T-helper 2 cell treated with Interferon-gamma antibody and Interleukin-4, amounts not matched to agents 5 μg/mL and 100 μg/mL, for 36 hours (primary cell): ENCODE data around the gene PRL.

Experiments used
- DNase-seq: peaks from one replicate; pipeline ENCODE4 v3.0.0; 2021; ENCODE audit warnings: low spot score
- H3K27ac Mint-ChIP-seq: one replicate; pipeline ENCODE4 v1.8.0; 2021; ENCODE audit warnings: mild to moderate bottlenecking, mixed read lengths
- H3K27me3 Mint-ChIP-seq: one replicate; pipeline ENCODE4 v1.8.0; 2021; ENCODE audit warnings: low read depth, mixed read lengths
- H3K36me3 Mint-ChIP-seq: one replicate; pipeline ENCODE4 v1.8.0; 2021; ENCODE audit warnings: low read depth, mixed read lengths
- H3K4me1 Mint-ChIP-seq: one replicate; pipeline ENCODE4 v1.8.0; 2021; ENCODE audit warnings: low read depth, mixed read lengths
- H3K4me3 Mint-ChIP-seq: one replicate; pipeline ENCODE4 v1.8.0; 2022; ENCODE audit warnings: mild to moderate bottlenecking, moderate library complexity, mixed read lengths
- H3K9me3 Mint-ChIP-seq: one replicate; pipeline ENCODE4 v1.8.0; 2021; ENCODE audit warnings: mixed read lengths

PRL gene

GRCh38 chr6:22296936-22297335 is at the start of gene PRL:
PRL (minus strand) TSS chr6:22297036; CDS start chr6:22296982, 54 bp downstream.
- Mint-ChIP-seq H3K4me3 (no peak within 1 kb of the TSS), H3K27me3 (no peaks in the 10 kb centered on the region), H3K36me3 (no peaks in the 10 kb centered on the region), H3K9me3 (no peaks in the 10 kb centered on the region), H3K27ac (no peak within 1 kb of the TSS), H3K4me1 (no peaks in the 10 kb centered on the region)
- DNase-seq: no peak

DNA sequence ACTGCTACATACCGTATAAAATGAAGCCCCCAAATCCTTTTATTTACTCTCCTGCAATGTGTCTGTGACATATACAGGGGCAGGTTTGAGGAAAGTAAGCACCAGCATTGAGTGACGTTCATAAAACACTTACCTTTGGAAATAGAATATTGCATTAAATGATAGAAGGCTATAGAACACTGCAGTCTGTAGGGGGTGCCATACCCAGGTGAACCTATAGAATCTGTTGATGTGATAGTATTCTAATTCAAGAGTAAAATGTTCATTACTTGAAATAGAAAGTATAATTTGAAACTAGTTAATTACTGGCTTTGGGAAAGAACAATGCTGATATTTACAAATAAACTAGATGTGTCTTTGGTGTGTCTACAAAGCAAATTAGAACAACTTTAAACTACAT is 47.0 kb upstream of the PRL start:
- H3K27ac Mint-ChIP-seq: no peak overlapping the region
- H3K36me3 Mint-ChIP-seq: no peaks in the 10 kb centered on the region
- H3K4me3 Mint-ChIP-seq: no peak overlapping the region
- H3K4me1 Mint-ChIP-seq: no peaks in the 10 kb centered on the region
- DNase-seq: no peak
- peaks cover 12% of the 10 kb centered on the region for H3K9me3 Mint-ChIP-seq
- H3K27me3 Mint-ChIP-seq: no peaks in the 10 kb centered on the region

GRCh38 chr6:22334778-22335177 is 37.9 kb upstream of the PRL start:
- no peaks in the 10 kb centered on the region for H3K36me3 Mint-ChIP-seq
- no peak overlapping the region for H3K4me3 Mint-ChIP-seq
- DNase-seq: no peak
- H3K27ac Mint-ChIP-seq: no peak overlapping the region
- H3K9me3 Mint-ChIP-seq: peaks cover 3% of the 10 kb centered on the region
- no peaks in the 10 kb centered on the region for H3K27me3 Mint-ChIP-seq
- H3K4me1 Mint-ChIP-seq: no peaks in the 10 kb centered on the region

DNA sequence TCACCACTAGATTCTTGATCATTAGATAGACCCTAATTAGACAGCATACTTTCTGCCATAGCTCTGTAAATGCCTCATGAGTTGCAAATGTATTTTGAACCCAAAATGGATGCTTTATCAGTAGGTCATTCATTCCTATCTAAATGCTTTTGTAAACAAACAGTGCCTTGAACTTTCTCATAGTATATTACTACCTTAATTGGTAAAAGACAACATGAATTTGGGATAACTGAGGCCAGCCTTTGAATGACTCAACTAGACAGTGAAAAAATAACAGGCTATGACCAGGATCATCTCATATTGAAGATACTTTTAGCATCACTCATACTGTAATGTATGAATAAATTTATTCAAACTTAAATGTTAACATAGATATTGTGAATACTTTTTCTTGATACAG is 37.0 kb upstream of the PRL start:
- Mint-ChIP-seq H3K9me3 (no peaks in the 10 kb centered on the region), H3K27me3 (no peaks in the 10 kb centered on the region)

GRCh38 chr6:22332711-22333110 is 35.9 kb upstream of the PRL start:
- no peak for DNase-seq
- Mint-ChIP-seq H3K36me3 (no peaks in the 10 kb centered on the region), H3K9me3 (no peaks in the 10 kb centered on the region), H3K4me3 (no peak overlapping the region), H3K4me1 (no peaks in the 10 kb centered on the region), H3K27ac (no peak overlapping the region), H3K27me3 (no peaks in the 10 kb centered on the region)

More for the DNA sequence above, 37.0 kb upstream of the PRL start:
- DNase-seq: no peak
- Mint-ChIP-seq H3K4me3 (no peak overlapping the region), H3K4me1 (no peaks in the 10 kb centered on the region), H3K36me3 (no peaks in the 10 kb centered on the region), H3K27ac (no peak overlapping the region)

DNA sequence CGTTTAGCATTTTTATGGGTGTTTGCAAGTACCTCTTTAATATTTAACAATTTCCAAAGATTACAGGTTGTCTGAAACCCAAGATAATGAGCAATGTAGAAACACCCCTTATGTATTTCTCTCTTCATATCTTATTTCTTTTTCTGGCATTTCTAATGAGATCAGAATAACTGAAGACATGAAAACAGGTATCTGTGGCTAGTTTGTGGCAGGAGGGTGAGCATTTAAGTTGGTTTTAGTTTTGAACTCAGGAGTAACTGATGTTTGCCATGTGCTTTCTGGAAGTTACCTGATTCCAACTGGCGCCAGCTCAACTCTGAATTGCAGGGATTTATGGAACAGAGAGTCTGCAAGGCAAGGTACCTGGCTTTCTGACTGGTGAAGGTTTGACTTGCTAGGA is 35.4 kb upstream of the PRL start:
- H3K27me3 Mint-ChIP-seq: no peaks in the 10 kb centered on the region
- no peaks in the 10 kb centered on the region for H3K4me1 Mint-ChIP-seq
- no peaks in the 10 kb centered on the region for H3K9me3 Mint-ChIP-seq
- no peak for DNase-seq
- H3K36me3 Mint-ChIP-seq: no peaks in the 10 kb centered on the region
- no peak overlapping the region for H3K4me3 Mint-ChIP-seq
- H3K27ac Mint-ChIP-seq: no peak overlapping the region

DNA sequence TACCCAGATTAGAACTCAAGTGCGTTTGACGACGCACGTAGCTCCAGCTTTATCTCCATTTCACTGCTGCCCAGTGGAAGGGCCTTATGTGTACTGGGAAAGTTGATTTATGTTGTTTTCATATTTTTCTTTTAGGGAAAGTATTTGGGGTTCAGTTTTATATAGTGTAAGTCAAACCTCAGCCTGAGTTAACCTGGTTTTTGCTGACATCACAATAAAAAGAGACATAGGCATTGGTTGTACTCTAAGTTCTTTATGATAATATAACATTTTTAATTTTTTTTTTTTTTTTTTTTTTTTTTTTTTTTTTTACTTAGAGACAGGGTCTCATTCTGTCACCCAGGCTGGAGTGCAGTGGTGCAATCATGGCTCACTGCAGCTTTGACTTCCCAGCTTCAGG is 34.1 kb upstream of the PRL start:
- no peaks in the 10 kb centered on the region for H3K36me3 Mint-ChIP-seq
- no peak overlapping the region for H3K4me3 Mint-ChIP-seq
- H3K27ac Mint-ChIP-seq: no peak overlapping the region
- no peaks in the 10 kb centered on the region for H3K27me3 Mint-ChIP-seq
- no peaks in the 10 kb centered on the region for H3K4me1 Mint-ChIP-seq
- DNase-seq: no peak
- no peaks in the 10 kb centered on the region for H3K9me3 Mint-ChIP-seq

DNA sequence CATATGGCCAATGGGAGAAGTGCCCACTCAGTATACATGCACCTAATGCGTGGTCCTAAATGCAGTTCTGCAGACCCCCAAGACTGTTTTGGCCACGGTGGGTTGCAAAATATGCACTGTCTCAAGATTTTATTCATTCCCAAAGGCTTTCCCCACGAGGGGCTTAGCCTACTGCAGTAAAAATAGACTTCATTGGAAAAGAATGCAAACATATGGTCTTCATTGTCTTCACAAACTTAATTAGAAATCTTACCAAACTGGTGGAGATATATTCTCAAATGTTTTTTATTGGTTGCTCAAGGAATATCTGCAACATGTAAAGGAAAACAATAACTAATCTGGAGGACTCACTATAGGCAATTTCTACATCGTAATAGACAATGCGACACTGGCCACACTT is 31.6 kb upstream of the PRL start:
- H3K27ac Mint-ChIP-seq: no peak overlapping the region
- H3K27me3 Mint-ChIP-seq: no peaks in the 10 kb centered on the region
- no peaks in the 10 kb centered on the region for H3K4me1 Mint-ChIP-seq
- H3K36me3 Mint-ChIP-seq: no peaks in the 10 kb centered on the region
- no peaks in the 10 kb centered on the region for H3K9me3 Mint-ChIP-seq
- DNase-seq: no peak
- H3K4me3 Mint-ChIP-seq: no peak overlapping the region

GRCh38 chr6:22327881-22328280 is 31.0 kb upstream of the PRL start:
- no peaks in the 10 kb centered on the region for H3K9me3 Mint-ChIP-seq
- H3K36me3 Mint-ChIP-seq: no peaks in the 10 kb centered on the region
- no peak overlapping the region for H3K4me3 Mint-ChIP-seq
- no peaks in the 10 kb centered on the region for H3K27me3 Mint-ChIP-seq
- no peak for DNase-seq
- H3K27ac Mint-ChIP-seq: no peak overlapping the region
- no peaks in the 10 kb centered on the region for H3K4me1 Mint-ChIP-seq

- DNase-seq: no peak
- Mint-ChIP-seq H3K9me3 (no peaks in the 10 kb centered on the region), H3K4me3 (no peak overlapping the region), H3K4me1 (no peaks in the 10 kb centered on the region), H3K27ac (no peak overlapping the region), H3K36me3 (no peaks in the 10 kb centered on the region), H3K27me3 (no peaks in the 10 kb centered on the region)
Measured at GRCh38 chr6:22326500-22326899, 29.7 kb upstream of the PRL start.

- no peak overlapping the region for H3K27ac Mint-ChIP-seq
- no peak for DNase-seq
- H3K36me3 Mint-ChIP-seq: no peaks in the 10 kb centered on the region
- H3K27me3 Mint-ChIP-seq: no peaks in the 10 kb centered on the region
- H3K4me1 Mint-ChIP-seq: no peaks in the 10 kb centered on the region
- no peaks in the 10 kb centered on the region for H3K9me3 Mint-ChIP-seq
- no peak overlapping the region for H3K4me3 Mint-ChIP-seq
Measured at GRCh38 chr6:22325481-22325880, 28.6 kb upstream of the PRL start.

GRCh38 chr6:22323848-22324247 is 27.0 kb upstream of the PRL start:
- no peaks in the 10 kb centered on the region for H3K4me1 Mint-ChIP-seq
- no peaks in the 10 kb centered on the region for H3K36me3 Mint-ChIP-seq
- no peak overlapping the region for H3K4me3 Mint-ChIP-seq
- no peak for DNase-seq
- no peaks in the 10 kb centered on the region for H3K9me3 Mint-ChIP-seq
- no peak overlapping the region for H3K27ac Mint-ChIP-seq
- H3K27me3 Mint-ChIP-seq: no peaks in the 10 kb centered on the region

DNA sequence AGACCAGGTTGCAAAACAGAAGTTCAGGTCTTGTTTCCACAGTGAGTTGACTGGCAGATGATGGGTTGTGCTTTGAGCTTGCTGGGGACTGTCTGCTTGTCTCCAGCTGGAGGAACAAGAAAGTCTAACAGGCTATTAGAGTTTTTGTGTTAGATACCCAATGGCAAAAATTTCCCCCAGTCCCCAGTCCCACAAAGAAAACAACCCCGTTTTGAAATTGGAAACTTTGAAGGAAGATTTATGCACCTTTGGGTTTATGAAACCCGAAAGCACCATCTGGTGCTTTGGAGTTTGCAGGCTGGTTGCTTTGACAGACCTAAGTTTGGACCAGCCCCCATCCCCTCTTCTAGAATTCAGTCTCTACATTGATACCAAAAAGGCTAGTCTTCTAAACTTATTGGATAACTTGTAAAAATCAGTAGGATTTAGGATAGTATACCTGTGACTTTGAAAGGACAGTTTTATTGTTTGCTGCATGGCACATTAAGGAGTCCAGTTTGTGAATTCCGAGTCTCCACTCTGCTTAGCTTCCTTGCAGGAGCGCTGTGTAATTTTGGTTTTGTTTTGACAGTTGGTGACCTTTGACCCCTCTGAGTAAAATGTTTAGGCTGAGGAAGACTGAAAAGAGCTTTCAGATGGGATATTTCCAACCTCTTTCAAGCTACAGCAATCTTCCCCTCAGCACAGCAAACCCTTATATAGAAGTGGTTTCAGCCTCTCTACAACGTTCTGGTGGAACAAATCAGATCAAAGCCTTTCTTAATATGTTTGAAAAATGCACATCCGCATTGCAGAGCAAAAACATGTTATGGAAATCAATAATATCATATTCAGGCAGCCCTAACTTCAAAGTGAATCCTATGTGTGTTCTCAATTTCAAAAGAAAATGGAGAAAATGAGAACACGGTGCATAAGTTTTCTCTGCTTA is 25.5 kb upstream of the PRL start:
- H3K27ac Mint-ChIP-seq: no peak overlapping the region
- no peaks in the 10 kb centered on the region for H3K36me3 Mint-ChIP-seq
- DNase-seq: no peak
- no peak overlapping the region for H3K4me3 Mint-ChIP-seq
- H3K27me3 Mint-ChIP-seq: no peaks in the 10 kb centered on the region
- H3K4me1 Mint-ChIP-seq: no peaks in the 10 kb centered on the region
- H3K9me3 Mint-ChIP-seq: no peaks in the 10 kb centered on the region

GRCh38 chr6:22320750-22321149 is 23.9 kb upstream of the PRL start:
- Mint-ChIP-seq H3K36me3 (no peaks in the 10 kb centered on the region), H3K27me3 (no peaks in the 10 kb centered on the region), H3K9me3 (peaks cover 5% of the 10 kb centered on the region), H3K4me1 (no peaks in the 10 kb centered on the region), H3K27ac (no peak overlapping the region), H3K4me3 (no peak overlapping the region)
- no peak for DNase-seq

- Mint-ChIP-seq H3K27ac (no peak overlapping the region), H3K36me3 (no peaks in the 10 kb centered on the region), H3K9me3 (peaks cover 15% of the 10 kb centered on the region), H3K4me3 (no peak overlapping the region), H3K27me3 (no peaks in the 10 kb centered on the region), H3K4me1 (no peaks in the 10 kb centered on the region)
- DNase-seq: no peak
Measured at GRCh38 chr6:22318404-22318803, 21.6 kb upstream of the PRL start.
